Measurements from ENCODE around the gene CORO1C. TPM values are rescaled to one million over a fixed set of nuclear protein-coding genes. Genes with fewer than 3 reads are reported as not detected.

The CORO1C gene
- total and polyA plus RNA-seq, 4 donors = 23.2 to 58.6 (median 41.9) TPM

- H3K4me3 ChIP-seq (ENCODE audit: low read depth in 1 of 3, low read length in 3 of 3) = no peak overlapping the region
- WGBS = 66% methylated on average over 2 of the region's 2 CpGs
- H3K9ac ChIP-seq (ENCODE audit: low read depth in 1 of 2, low read length in 2 of 2) = no peak overlapping the region
- DNase-seq (ENCODE audit: low spot score) = no peak
- TF ChIP-seq SP1 (IDR thresholded peaks at IDR 0.05) (no peak), RXRA (IDR thresholded peaks at IDR 0.05) (no peak), ATF3 (IDR thresholded peaks at IDR 0.05) (no peak), HNF4G (IDR thresholded peaks at IDR 0.05) (no peak), GABPA (IDR thresholded peaks at IDR 0.05 in 1 of 2, conservative IDR thresholded peaks at IDR 0.05 in 1 of 2) (no peak)
- TF ChIP-seq, protein P1, sequence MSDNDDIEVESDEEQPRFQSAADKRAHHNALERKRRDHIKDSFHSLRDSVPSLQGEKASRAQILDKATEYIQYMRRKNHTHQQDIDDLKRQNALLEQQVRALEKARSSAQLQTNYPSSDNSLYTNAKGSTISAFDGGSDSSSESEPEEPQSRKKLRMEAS (IDR thresholded peaks at IDR 0.05) = no peak
- H3K27me3 ChIP-seq (ENCODE audit: control insufficient read depth in 4 of 4, insufficient read depth in 4 of 4, low read length in 3 of 4) = no peaks in the 10 kb centered on the region
- H3K4me1 ChIP-seq (ENCODE audit: control insufficient read depth in 4 of 4, insufficient read depth in 4 of 4, low read length in 3 of 4) = peaks cover 0 to 13% (median 7%) of the 10 kb centered on the region in 4 donors
- no peak overlapping the region for H3K27ac ChIP-seq (ENCODE audit: low read depth in 1 of 2, low read length in 2 of 2)
- H3K36me3 ChIP-seq (ENCODE audit: control insufficient read depth in 4 of 4, insufficient read depth in 3 of 4, low read depth in 1 of 4, low read length in 3 of 4) = no peaks in the 10 kb centered on the region
- peaks cover 0 to 3% (median under 1%) of the 10 kb centered on the region in 4 donors for H3K9me3 ChIP-seq (ENCODE audit: control insufficient read depth in 4 of 4, low read length in 3 of 4)
Observed at GRCh38 chr12:108738170-108738569, 6.9 kb upstream of the CORO1C start.

- WGBS = 96% methylated on average over 3 of the region's 3 CpGs
- no peaks in the 10 kb centered on the region for H3K27me3 ChIP-seq (ENCODE audit: control insufficient read depth in 4 of 4, insufficient read depth in 4 of 4, low read length in 3 of 4)
- no peaks in the 10 kb centered on the region for H3K36me3 ChIP-seq (ENCODE audit: control insufficient read depth in 4 of 4, insufficient read depth in 3 of 4, low read depth in 1 of 4, low read length in 3 of 4)
- no peak for TF ChIP-seq RAD21 (IDR thresholded peaks at IDR 0.05)
- TF ChIP-seq ATF3 (IDR thresholded peaks at IDR 0.05) = no peak
- TF ChIP-seq, protein P2, sequence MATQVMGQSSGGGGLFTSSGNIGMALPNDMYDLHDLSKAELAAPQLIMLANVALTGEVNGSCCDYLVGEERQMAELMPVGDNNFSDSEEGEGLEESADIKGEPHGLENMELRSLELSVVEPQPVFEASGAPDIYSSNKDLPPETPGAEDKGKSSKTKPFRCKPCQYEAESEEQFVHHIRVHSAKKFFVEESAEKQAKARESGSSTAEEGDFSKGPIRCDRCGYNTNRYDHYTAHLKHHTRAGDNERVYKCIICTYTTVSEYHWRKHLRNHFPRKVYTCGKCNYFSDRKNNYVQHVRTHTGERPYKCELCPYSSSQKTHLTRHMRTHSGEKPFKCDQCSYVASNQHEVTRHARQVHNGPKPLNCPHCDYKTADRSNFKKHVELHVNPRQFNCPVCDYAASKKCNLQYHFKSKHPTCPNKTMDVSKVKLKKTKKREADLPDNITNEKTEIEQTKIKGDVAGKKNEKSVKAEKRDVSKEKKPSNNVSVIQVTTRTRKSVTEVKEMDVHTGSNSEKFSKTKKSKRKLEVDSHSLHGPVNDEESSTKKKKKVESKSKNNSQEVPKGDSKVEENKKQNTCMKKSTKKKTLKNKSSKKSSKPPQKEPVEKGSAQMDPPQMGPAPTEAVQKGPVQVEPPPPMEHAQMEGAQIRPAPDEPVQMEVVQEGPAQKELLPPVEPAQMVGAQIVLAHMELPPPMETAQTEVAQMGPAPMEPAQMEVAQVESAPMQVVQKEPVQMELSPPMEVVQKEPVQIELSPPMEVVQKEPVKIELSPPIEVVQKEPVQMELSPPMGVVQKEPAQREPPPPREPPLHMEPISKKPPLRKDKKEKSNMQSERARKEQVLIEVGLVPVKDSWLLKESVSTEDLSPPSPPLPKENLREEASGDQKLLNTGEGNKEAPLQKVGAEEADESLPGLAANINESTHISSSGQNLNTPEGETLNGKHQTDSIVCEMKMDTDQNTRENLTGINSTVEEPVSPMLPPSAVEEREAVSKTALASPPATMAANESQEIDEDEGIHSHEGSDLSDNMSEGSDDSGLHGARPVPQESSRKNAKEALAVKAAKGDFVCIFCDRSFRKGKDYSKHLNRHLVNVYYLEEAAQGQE (IDR thresholded peaks at IDR 0.05) = no peak
- no peak for TF ChIP-seq HNF4A (conservative IDR thresholded peaks at IDR 0.05)
- no peak for TF ChIP-seq RXRA (IDR thresholded peaks at IDR 0.05)
- TF ChIP-seq GABPA (IDR thresholded peaks at IDR 0.05 in 1 of 2, conservative IDR thresholded peaks at IDR 0.05 in 1 of 2) = no peak
- no peak for TF ChIP-seq NR2F2 (IDR thresholded peaks at IDR 0.05)
- TF ChIP-seq, protein P1 (IDR thresholded peaks at IDR 0.05) = no peak
- TF ChIP-seq YY1 (IDR thresholded peaks at IDR 0.05) = no peak
- TF ChIP-seq ZBTB33 (IDR thresholded peaks at IDR 0.05) = no peak
- H3K4me3 ChIP-seq (ENCODE audit: low read depth in 1 of 3, low read length in 3 of 3) = no peak overlapping the region
- H3K9me3 ChIP-seq (ENCODE audit: control insufficient read depth in 4 of 4, low read length in 3 of 4) = peaks cover 0 to 3% (median under 1%) of the 10 kb centered on the region in 4 donors
- no peak overlapping the region for H3K27ac ChIP-seq (ENCODE audit: low read depth in 1 of 2, low read length in 2 of 2)
- peaks cover 0 to 18% (median 9%) of the 10 kb centered on the region in 4 donors for H3K4me1 ChIP-seq (ENCODE audit: control insufficient read depth in 4 of 4, insufficient read depth in 4 of 4, low read length in 3 of 4)
- H3K9ac ChIP-seq (ENCODE audit: low read depth in 1 of 2, low read length in 2 of 2) = no peak overlapping the region
- DNase-seq (ENCODE audit: low spot score) = no peak
Observed at GRCh38 chr12:108735855-108736254, 4.5 kb upstream of the CORO1C start.

Data from liver (tissue), 9 donors.